Measurements from ENCODE around the gene P4HA2.

P4HA2 gene

DNA sequence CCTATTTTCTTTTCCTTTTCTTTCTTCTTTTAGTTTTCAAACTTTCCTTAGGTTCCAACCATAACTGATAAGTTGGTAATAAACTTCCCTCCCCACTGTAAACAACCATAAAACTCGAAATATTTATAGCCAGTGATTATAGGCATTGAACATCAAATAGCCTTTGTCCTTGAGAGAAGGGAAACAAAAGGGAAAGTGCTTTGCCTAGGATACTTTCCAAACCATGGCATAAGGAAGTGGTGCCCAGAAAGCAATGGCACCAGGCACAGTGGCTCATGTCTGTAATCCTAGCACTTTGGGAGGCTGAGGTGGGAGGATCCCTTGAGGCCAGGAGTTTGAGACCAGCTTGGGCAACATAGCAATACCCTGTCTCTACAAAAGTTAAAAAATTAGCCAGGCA lies 17.9 kb upstream of the P4HA2 start:
- Histone ChIP-seq H3K4me3 (ENCODE audit: low read depth, low read length) (no peak overlapping the region), H3K27me3 (replicated peaks) (no peaks in the 10 kb centered on the region), H3K27ac (no peak overlapping the region), H3K36me3 (replicated peaks) (no peaks in the 10 kb centered on the region)
- in situ Hi-C loops (cut with HindIII; ENCODE audit: low pct_ligation_motif_present, low sequenced_read_pairs): no loop called here
- TF ChIP-seq, protein P1, sequence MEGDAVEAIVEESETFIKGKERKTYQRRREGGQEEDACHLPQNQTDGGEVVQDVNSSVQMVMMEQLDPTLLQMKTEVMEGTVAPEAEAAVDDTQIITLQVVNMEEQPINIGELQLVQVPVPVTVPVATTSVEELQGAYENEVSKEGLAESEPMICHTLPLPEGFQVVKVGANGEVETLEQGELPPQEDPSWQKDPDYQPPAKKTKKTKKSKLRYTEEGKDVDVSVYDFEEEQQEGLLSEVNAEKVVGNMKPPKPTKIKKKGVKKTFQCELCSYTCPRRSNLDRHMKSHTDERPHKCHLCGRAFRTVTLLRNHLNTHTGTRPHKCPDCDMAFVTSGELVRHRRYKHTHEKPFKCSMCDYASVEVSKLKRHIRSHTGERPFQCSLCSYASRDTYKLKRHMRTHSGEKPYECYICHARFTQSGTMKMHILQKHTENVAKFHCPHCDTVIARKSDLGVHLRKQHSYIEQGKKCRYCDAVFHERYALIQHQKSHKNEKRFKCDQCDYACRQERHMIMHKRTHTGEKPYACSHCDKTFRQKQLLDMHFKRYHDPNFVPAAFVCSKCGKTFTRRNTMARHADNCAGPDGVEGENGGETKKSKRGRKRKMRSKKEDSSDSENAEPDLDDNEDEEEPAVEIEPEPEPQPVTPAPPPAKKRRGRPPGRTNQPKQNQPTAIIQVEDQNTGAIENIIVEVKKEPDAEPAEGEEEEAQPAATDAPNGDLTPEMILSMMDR (IDR thresholded peaks at IDR 0.05; ENCODE audit: low read depth, low read length, missing control alignments): no peak
- no peak for DNase-seq

DNA sequence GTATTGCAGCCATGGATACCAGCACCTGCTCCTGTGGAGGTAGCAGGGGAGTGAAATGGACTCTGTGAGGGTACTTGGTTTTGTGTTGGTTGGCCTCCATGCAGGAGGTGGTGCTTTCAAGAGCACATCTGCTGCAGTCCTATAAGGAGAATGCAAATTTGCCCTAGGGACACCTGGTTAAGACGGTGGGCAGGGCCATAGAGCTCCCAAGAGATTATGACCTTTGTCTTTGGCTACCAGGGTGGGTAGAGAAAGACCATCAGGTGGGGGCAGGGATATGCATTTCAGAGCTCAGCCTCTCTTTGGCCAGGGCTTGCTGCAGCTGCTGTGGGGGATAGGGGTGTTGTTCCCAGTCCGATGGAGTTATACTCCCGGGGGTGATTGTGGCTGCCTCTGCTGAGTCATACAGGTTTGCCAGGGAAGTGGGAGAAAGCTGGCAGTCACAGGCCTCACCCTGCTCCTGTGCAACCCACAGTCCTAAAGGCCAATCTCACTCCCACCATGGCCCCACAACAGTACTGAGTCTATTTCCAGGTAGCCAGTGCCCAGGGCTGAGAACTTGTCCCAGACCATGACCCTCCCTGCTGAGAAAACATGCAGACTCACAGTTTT lies 15.8 kb upstream of the P4HA2 start:
- TF ChIP-seq, protein P1 (IDR thresholded peaks at IDR 0.05; ENCODE audit: low read depth, low read length, missing control alignments): no peak
- DNase-seq: no peak
- no peaks in the 10 kb centered on the region for H3K36me3 ChIP-seq (replicated peaks)
- no peaks in the 10 kb centered on the region for H3K27me3 ChIP-seq (replicated peaks)
- no peak overlapping the region for H3K27ac ChIP-seq
- H3K4me3 ChIP-seq (ENCODE audit: low read depth, low read length): no peak overlapping the region
- in situ Hi-C loops (cut with HindIII; ENCODE audit: low pct_ligation_motif_present, low sequenced_read_pairs): no loop called here

DNA sequence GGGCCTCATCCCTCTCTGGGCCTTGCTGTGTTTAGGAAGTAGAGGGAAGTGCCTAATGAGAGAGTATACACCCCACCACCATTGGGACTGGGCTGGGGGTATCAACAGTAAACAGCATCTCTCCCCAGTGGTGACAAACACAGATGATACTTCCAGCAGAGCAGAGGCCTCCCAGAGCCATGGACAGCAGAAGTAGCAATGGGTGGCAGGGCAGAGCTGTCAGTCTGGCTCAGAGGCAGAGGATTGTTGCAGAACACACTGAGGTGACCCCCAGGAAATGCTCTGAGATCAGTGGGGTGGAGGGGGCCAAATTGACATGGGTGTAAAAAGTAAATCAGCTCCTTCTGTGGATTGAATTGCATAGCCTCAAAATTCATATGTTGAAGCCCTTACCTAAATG lies 12.1 kb upstream of the P4HA2 start:
- H3K27ac ChIP-seq: no peak overlapping the region
- H3K27me3 ChIP-seq (replicated peaks): no peaks in the 10 kb centered on the region
- DNase-seq: no peak
- in situ Hi-C loops (cut with HindIII; ENCODE audit: low pct_ligation_motif_present, low sequenced_read_pairs): no loop called here
- TF ChIP-seq, protein P1 (IDR thresholded peaks at IDR 0.05; ENCODE audit: low read depth, low read length, missing control alignments): no peak
- H3K4me3 ChIP-seq (ENCODE audit: low read depth, low read length): no peak overlapping the region
- no peaks in the 10 kb centered on the region for H3K36me3 ChIP-seq (replicated peaks)

DNA sequence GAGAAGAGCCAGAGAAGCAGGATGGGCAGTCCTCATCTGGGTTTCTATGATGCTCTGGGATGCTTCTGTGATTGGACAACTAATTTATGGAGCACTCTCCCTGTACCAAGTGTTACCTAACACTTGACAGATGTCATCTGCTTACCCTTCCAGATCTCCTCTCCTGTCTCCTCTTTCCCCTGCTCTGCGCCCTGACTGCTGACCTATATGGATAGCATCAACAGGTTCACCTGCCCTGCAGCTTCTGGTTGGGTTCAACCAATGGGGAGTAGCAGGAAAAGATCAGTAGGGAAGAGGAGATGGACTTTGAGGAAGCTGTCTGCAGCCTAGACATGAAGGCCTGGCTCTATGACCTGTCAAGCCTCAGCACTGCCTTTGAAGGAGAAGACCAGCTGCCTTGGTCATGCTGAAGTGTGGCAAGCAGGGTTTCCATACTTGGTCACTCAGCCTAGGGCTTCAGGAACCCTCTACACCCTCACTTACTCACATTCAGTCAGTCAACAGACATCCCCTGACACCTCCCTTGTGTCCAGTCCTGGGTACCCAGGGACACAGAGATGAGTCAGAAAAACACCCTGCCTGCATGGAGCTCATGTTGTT lies 11.3 kb upstream of the P4HA2 start:
- H3K27ac ChIP-seq: no peak overlapping the region
- TF ChIP-seq, protein P1 (IDR thresholded peaks at IDR 0.05; ENCODE audit: low read depth, low read length, missing control alignments): no peak
- H3K4me3 ChIP-seq (ENCODE audit: low read depth, low read length): no peak overlapping the region
- H3K36me3 ChIP-seq (replicated peaks): no peaks in the 10 kb centered on the region
- H3K27me3 ChIP-seq (replicated peaks): no peaks in the 10 kb centered on the region
- in situ Hi-C loops (cut with HindIII; ENCODE audit: low pct_ligation_motif_present, low sequenced_read_pairs): no loop called here
- DNase-seq: no peak

DNA sequence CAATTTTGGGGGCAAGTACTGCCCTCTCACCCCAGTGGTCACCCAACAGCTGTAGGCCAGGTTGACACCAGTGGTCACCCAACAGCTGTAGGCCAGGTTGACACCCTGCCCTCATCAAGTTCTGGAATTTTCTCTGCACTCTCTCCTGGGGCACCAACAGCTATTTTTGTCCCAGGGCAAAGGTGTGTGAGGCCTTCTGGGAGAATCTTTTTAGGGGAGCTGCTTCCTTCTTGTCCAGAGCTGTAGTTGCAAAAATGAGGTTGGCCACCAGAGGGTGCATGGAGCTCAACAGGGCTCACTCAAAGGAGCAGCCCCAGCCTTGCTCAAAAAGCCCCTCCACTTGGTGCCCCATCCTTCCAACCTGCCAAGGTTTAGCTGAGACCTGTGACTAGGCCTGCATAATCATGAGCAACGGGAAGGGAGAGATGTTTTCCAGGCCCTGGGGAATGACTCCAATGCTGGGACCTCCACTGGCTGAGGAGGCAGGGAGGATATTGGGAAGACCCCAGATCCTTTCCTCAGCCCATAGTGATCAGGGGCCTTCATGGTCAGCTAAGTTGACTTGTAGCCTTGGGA lies 10.6 kb upstream of the P4HA2 start:
- Histone ChIP-seq H3K27ac (no peak overlapping the region), H3K27me3 (replicated peaks) (no peaks in the 10 kb centered on the region), H3K36me3 (replicated peaks) (no peaks in the 10 kb centered on the region), H3K4me3 (ENCODE audit: low read depth, low read length) (no peak overlapping the region)
- DNase-seq: peak; percentile 69
- in situ Hi-C loops (cut with HindIII; ENCODE audit: low pct_ligation_motif_present, low sequenced_read_pairs): no loop called here
- TF ChIP-seq, protein P1 (IDR thresholded peaks at IDR 0.05; ENCODE audit: low read depth, low read length, missing control alignments): peak; percentile 88
